NCI-H187 (cell line): ENCODE data around the gene ALDH6A1.
"Not testable (repeated sequence)": the region's sequence is repeated elsewhere in the genome, so short reads cannot be mapped to it uniquely, and the experiment has no call there.

Experiments used
- DNase-seq, 2 experiments: peaks; one replicate each; lab custom pipeline; 2025; lab: John Stamatoyannopoulos, UW

ALDH6A1 gene

DNA sequence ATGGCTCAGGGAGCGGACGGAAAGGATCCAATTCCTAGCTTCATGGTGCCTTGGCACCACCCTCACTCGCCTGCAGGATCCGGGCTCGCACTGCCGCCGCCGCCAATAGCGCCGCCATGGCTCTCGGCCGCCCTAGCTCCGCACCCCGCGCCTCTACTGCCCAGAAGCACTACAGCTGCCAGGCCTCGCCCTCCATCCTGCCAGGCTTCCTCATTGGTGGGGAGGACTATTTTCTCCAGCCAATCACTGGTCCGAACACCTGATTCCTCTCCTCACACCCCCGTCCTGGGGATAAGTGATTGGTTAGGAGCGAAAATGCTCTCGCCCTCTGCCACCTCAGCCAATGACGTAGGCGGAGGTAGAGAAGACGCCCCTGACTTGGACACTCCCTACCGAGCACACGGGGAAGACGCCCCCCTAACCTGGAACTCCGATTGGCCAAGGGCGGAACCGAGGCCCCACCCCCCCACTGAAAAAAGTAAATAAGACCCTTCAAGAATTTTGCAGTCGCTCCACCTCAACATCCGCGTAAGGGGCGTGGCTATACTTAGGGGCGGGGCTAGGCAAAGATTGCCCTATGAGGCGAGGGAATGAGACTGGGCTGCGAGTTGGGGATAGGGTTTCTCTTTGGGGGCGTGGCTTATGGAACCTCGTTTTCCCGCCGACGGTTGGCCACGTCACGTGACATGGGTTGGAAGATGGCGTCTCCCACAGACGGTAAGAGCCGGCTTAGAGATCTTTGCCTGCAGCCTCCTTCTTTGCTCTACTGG, at the start of gene ALDH6A1, which contains the start of gene LIN52:
Gene ALDH6A1, minus strand, starts transcription at position 177 of the 770 bp plus-strand sequence. Its CDS starts 59 bp downstream, at position 118.
Gene LIN52, plus strand, starts transcription at position 680 of the 770 bp plus-strand sequence. Its CDS starts 19 bp downstream, at position 699.
- DNase-seq, result peak; percentile 100

DNA sequence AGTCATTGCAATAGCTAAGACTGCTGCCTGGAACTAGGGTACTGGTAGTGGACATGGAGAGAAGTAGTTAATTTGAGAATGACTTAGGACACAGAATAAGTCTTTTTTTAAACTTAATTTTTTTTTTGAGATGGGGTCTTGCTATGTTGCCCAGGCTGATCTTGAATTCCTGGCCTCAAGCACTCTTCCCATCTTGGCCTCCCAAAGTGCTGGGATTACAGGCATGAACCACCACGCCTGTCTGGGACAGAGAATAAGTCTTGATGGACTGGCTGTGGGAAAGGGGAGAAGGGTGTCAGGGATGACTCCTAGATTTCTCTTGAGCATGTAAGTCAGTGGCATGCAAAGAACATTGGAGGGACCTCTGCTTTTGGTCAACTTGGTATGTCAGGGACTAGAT, 43.4 kb upstream of the ALDH6A1 start:
- no peak for DNase-seq

DNA sequence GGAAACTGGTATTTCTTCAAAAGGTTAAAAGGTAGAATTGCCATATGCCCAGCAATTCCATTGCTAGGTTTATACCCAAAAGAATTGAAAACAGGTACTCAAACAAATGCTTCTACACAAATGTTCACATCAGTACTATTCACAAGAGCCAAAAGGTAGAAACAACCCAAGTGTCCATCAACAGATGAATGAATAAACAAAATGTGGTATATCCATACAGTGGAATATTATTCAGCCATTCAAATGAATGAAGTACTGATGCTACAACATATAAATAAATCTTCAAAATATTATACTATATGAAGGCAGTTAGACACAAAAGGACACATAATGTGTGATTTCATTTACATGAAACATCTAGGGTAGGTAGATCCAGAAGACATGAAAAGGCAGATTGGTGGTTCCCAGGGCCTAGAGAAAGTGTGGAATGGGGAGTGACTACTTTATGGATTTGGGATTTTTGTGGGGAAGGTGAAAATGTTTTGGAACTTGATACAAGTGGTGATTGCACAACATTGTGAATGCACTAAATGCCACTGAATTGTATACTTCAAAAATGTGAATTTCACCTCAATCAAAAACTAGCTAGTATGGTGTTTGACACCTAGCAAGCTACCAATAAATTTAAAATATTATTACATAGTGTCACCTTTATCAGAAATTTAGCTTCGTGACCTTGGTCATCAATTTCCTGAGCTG, 42.2 kb upstream of the ALDH6A1 start:
- DNase-seq, result no peak

DNA sequence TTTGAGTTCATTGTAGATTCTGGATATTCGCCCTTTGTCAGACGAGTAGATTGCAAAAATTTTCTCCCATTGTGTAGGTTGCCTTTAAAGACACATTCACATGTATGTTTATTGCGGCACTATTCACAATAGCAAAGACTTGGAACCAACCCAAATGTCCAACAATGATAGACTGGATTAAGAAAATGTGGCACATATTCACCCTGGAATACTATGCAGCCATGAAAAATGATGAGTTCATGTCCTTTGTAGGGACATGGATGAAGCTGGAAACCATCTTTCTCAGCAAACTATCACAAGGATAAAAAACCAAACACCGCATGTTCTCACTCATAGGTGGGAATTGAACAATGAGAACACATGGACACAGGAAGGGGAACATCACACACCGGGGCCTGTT, 41.2 kb upstream of the ALDH6A1 start:
- DNase-seq, result not testable (repeated sequence)

DNA sequence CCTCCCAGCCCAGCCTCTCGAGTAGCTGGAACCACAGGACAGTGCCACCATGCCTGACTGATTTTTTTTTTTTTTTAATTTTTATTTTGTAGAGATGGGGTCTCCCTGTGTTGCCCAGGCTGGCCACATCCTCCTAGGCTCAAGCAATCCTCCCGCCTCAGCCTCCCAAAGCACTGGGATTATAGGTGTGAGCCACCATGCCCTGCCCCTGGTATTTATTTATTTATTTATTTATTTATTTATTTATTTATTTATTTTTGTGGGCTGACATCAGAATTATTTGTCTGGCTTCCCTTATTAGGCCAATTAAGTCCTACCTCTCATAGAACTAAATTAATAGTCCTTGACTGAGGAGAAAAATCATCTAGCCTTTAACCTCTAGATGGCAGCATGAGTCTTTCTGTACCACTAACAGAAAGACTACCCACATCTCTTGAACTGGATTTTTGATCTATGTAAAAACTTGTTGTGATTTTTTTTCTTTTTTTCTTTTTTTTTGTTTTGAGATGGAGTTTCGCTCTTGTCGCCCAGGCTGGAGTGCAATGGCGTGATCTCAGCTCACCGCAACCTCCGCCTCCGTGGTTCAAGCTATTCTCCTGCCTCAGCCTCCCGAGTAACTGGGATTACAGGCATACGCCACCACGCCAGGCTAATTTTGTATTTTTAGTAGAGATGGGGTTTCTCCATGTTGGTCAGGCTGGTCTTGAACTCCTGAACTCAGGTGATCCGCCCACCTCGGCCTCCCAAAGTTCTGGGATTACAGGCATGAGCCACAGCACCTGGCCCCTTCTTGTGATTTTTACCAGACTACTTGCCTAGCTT, 27.4 kb upstream of the ALDH6A1 start:
- DNase-seq, result peak in 1 of 2 experiments; percentile 30

DNA sequence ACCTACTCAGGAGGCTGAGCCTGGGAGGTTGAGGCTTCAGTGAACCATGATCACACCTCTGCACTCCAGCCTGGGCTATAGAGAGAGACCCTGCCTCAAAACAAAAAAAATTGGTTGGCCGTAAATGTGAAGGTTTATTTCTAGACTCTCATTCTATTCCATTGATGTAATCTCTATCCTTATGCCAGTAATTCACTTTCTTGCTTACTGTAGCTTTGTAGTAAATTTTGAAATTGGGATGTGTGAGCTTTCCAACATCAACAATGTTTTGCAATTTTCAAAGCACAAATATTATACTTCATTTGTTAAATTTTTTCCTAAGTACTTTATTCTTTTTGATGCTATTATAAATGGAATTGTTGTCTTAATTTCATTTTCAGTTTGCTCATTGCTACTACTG, 25.1 kb upstream of the ALDH6A1 start:
- no peak for DNase-seq

DNA sequence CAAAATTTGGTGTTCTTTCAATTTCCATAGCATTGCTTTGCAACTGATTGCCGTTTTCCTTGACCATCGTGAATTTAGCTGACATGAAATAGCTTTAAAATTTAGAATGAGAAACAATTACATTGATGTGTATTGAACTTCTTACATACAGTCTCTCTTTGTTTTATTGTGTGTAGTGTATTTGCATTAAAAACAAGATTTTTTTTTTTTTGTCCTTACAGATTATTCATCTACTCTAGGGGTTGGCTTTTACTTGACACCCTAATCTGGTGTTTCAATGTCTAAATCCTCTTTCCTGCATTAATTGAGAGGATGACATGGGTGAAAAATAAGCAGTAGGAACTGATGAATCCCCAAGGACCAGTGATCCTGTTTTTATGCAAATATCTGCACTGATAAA, 21.1 kb upstream of the ALDH6A1 start:
- no peak for DNase-seq

DNA sequence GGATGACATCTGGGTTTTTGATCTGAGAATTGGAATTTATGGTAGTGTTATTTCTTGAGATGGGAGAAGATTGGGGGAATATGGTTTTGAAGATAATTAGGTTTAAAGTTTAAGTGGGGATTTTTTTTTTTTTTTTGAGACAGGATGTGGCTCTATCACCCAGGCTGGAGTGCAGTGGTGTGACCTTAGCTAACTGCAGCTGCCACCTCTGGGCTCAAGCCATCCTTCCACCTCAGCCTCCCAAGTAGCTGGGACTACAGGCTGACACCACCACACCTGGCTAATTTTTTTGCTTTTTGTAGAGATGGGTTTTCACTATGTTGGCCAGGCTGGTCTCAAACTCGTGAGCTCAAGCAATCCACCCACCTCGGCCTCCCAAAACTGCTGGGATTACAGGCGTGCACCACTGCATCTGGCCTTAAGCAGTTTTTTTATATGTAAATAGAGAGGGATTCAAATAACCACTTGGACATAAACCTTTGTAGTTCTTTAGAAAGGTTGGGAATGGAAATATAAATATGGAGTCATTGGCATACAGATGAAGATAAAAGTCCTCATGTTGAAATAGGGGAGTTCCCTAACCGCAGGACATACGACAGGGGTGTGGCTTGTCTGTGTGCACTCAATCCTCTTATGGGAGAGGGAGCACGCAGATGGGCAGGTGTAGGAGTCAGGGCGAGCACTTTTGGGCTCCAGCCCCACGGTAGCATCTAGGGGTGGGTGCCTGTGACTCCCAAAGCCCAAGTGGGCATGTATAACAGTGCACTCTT, 5.2 kb upstream of the ALDH6A1 start:
- no peak for DNase-seq

DNA sequence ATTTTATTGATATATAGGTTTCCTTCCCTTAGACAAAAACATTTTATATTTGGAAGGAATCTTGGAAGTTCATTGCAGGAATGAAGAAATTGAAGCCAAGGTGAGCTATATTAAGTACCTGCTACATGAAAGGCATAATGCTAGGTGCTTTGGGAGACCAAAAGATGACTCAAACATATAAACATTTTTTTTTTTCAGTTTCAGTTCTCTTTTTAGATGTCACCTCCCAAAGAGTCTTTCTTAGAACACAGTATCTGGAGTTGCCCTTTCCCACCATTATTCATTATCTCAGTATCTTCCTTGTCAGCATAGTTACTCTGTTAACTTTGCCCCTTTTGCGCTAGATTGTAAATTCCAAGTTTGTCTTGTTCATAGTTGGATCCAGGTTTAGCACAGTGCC, 1.6 kb upstream of the ALDH6A1 start:
- no peak for DNase-seq

DNA sequence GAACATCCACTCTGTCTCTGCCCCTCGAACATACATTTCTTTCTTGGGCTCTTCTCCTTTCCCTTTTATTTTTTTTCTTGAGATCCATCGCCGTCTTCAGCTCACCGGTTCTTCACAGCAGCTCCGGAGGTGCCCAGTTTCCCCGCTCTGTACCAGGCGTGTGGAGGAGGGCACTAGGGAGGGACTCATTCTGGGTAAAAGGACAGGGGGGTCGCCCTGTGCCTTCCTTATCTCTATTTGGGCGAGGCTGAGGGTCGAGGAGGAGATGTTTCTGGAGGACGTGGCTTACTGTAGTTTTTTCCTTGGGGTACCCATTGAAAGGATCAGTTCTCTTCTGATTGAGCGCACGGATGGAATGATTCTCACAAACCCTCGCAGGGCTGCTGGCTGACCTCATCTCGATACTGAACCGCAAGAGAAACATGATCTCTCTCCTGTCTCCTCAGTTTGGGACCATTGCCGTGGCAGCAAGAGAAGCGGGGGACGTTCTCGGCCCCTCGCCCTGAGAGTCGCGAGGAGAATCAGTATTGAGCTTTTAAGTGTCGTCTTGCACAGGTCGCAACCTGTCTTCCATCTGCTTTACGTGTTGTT, 889 bp upstream of the ALDH6A1 start:
- no peak for DNase-seq

DNA sequence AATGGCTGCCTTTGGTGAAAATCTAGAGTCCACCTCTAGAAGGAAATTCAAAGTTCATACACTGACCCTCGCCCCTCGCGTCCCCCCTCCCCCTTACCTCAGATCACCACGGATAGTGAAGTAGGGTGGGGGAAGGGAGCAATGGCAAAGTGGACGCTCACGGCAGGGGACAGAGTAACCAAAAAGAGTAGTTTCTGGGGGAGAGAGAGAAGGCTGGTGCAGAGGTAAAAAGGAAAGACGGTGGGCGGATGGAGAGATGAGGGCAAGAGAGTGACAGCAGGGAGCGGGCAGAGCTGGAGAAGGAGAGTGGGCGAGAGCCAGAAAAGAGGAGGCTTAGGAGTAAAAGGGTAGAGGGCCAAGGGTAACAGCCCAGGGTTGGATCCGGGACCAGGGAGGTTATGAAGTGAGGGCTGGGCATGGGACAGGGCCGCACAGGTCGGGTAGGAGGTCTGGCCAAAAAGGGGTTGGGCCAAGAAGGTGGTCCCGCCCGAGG, 423 bp downstream of the ALDH6A1 start:
- no peak for DNase-seq

DNA sequence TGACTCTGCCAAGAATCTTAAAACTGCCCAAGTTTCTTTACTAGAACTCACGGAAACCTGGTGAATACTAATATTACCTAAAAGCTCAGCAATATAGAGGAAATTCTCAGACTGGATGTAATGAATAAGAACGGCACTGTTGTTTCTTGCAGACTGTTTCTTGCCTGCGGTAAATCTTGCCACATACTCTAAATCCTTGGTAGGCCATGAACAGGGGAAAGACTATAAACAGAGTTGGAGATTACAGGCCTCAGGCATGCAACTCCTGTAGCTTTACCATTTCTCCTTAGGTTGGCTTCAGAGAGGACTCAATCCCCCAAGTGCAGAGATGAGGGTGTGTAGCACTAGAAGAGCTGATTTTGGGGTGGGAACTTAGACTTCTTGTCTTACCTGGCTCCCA, 1.1 kb downstream of the ALDH6A1 start:
- DNase-seq, result no peak

DNA sequence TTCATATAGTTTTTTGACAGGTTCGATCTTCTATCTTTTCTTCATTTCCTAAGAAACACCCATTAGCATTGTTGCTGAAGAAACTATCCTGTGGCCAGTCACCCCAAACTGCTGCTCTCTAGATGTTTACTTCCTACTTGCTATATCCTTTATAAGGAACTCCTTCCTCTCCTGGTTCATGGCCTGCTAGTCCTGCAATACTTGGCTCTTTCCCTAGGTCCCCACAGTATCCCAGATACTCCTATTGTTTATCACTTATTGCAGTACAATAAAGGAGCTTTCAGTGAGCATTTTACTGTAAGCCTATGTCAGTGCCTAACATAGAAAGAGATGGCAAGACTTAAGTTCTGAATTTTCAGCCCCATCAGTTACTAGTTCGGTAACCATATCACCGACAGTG, 2.8 kb downstream of the ALDH6A1 start:
- no peak for DNase-seq

DNA sequence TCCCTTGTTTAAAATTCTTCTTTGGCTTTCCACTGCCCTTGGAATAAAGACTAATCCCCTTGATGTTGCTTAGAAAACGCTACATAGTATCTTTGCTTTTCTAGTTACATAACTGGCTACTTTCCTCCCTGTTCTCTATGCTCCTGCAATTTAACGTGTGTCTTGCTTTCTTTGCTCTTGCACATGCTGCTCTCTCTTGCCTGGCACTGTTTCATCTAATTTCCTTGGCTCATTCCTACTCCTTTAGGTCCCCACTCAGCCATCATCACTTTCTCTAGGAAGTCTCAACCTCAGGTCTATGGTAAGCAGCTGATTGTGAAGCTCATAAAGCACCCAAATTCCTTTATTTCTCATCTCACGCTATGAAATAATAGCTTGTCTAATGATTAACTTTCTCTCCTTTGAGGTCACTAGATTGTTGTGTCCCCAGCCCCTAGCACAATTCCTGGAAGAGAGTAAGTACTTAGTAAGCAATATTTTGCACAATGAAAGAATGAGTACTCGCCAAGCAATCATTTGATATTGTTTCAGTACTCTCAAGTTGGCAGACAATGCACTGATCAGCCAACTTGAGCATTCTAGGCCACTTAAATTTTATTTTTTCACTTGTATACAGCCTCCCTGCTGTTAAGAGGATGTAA, 3.3 kb downstream of the ALDH6A1 start:
- no peak for DNase-seq

DNA sequence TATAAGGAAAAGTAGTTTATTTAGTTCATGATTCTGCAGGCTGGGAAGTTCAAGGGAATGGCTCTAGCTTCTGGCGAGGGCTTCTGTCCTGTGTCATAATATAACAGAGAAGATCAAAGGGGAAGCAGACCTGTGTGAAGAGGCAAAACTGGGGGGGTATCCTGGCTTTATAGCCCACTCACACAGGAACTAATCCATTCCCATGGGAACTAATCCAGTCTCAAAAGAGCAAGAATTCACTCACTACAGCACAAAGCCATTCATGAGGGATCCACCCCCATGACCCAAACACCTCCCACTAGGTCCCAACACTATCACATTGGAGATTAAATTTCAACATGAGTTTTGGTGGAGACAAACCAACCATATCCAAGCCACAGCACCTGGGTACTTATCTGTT, 6.9 kb downstream of the ALDH6A1 start:
- DNase-seq, result no peak

DNA sequence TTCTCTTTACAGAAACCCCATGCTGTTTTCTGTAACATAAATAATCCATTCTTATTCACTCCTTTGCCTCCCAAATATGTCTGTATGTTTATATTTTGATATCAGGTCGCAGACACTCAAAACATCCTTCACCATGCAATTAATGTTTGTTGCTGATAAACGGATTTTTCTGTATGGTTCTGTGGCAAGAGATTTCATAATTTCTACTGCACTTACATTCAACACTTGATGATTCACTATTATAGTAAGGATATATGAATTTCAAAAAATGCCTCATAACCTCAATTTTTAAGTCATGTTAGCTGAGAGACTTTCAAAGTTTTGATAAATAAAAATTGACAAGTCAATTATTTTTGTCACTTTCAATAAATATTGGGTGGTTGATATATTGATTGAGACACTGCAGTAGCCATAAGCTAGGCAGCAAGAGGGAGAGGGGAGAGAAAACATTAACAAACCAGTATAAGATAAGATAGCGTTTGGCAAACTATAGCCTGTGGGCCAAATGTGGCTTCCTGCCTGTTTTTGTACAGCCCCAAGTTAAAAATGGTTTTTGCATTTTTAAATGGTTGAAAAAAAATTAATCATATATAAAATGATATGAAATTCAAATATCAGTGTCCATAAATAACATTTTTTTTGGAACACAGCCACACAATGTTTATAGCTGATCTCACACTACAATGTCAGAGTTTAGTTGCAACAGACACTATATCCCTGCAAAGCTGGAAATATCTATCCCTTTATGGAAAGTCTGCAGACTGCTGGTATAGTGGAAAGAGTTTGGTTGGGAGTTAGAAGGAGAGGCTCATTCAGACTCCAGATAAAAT, 18.3 kb downstream of the ALDH6A1 start:
- DNase-seq, result no peak

DNA sequence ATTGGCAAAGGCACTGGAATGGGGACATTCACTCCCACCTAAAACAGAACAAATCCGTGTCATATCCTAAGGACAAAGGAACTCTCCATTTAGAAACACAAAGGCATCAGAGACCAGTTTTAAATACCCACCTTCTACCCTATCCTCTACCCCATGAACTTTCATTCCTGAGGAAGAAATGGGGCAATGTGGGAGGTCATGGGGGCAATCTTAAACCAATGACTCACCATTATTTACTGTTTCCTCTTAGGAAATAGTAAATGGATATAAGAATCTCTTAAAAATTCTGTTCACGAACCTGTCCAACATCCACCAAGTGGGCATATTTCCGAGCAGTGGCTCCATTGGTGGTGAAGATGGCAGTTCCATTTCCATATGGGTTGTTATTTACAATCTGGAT, 19.4 kb downstream of the ALDH6A1 start:
- DNase-seq, result no peak

DNA sequence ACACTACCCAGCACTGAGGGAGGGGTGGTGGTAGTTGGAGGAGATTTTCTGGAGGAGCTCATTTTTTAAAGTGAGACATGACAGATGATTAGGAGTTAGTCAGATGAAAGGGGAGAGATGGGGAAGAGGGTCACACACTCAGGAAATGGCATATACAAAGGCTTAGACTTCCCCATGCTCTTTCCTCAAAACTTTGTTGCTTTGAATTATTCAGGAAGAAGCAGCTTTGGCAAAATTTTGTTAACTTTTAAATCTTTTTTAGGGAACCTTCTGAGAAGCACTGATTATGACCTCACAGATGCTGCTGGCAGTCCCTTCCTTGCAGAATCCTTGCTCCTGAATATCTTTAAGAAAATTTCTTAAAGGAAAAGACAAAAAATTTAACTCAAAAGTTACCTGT, 19.8 kb downstream of the ALDH6A1 start:
- DNase-seq, result no peak

DNA sequence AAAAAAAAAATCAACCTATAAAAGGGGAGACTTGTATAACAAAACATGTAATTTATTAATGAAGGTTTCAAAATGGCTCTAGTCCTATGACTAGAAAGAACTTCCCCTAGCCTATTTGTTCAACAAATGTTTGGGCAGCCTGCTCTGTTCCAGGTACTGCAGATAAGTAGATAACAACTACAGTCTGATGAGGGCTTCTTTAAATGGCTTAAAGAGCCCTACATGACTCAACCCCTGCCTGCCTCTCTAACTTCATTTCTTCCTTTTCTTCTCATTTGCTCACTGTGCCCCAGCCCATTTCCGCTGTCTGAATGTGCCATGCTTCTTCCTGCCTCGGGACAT, 21.5 kb downstream of the ALDH6A1 start:
- no peak for DNase-seq
